Tibial nerve (tissue), 3 donors: ENCODE results near the gene SETD2.

Experiments
- CTCF ChIP-seq, 5 experiments: fragments of 200-600 bp in 3 of 5; fragments of 450-650 bp in 2 of 5; sonication (generic) in 3 of 5; IDR thresholded peaks; one replicate each; pipeline ENCODE4 v1.5.1; 2016 to 2019; ENCODE audit warnings: antibody characterized with exemption in 5 of 5, mild to moderate bottlenecking in 3 of 5, moderate library complexity in 2 of 5
- POLR2A ChIP-seq, 2 donors: fragments of 450-650 bp; IDR thresholded peaks; one replicate each; pipeline ENCODE4 v1.6.1; 2017; ENCODE audit warnings: antibody characterized with exemption in 2 of 2, mild to moderate bottlenecking in 2 of 2, moderate library complexity in 2 of 2

GRCh38 chr3:47014036-47014435, 149.9 kb downstream of the SETD2 start:
- TF ChIP-seq CTCF (IDR thresholded peaks at IDR 0.05), result no peak
- no peak for TF ChIP-seq POLR2A (IDR thresholded peaks at IDR 0.05)
